Liver (tissue), 9 donors: ENCODE data around the gene SERPIND1. TPM values are rescaled to one million over a fixed set of nuclear protein-coding genes. Genes with fewer than 3 reads are reported as not detected.
"Not testable (repeated sequence)": the region's sequence is repeated elsewhere in the genome, so short reads cannot be mapped to it uniquely, and the experiment has no call there.

Source experiments
- DNase-seq: peaks from one replicate; pipeline ENCODE4 v3.0.0-alpha.2; 2017; ENCODE audit warnings: low spot score
- H3K27ac ChIP-seq, 2 donors: one replicate each; pipeline ENCODE4 v1.7.0; 2013; ENCODE audit warnings: inconsistent platforms in 2 of 2, low read length in 2 of 2, control low read depth in 1 of 2, low read depth in 1 of 2, mild to moderate bottlenecking in 1 of 2
- H3K27me3 ChIP-seq, 4 donors: one replicate each; pipeline versions ENCODE4 v1.6.1 to v1.7.0; 2013; ENCODE audit warnings: low read length in 3 of 4, inconsistent platforms in 1 of 4, mild to moderate bottlenecking in 1 of 4, moderate library complexity in 1 of 4; ENCODE audit not compliant: control insufficient read depth in 4 of 4, insufficient read depth in 4 of 4
- H3K36me3 ChIP-seq, 4 donors: one replicate each; pipeline versions ENCODE4 v1.6.1 to v1.7.0; 2013; ENCODE audit warnings: low read length in 3 of 4, mild to moderate bottlenecking in 3 of 4, low read depth in 1 of 4, moderate library complexity in 1 of 4; ENCODE audit not compliant: control insufficient read depth in 4 of 4, insufficient read depth in 3 of 4
- H3K4me1 ChIP-seq, 4 donors: one replicate each; pipeline versions ENCODE4 v1.6.1 to v1.7.0; 2013; ENCODE audit warnings: low read length in 3 of 4, mild to moderate bottlenecking in 3 of 4, moderate library complexity in 1 of 4; ENCODE audit not compliant: control insufficient read depth in 4 of 4, insufficient read depth in 4 of 4
- H3K4me3 ChIP-seq, 3 donors: one replicate each; pipeline versions ENCODE4 v1.6.1 to v1.7.0; 2013; ENCODE audit warnings: low read length in 3 of 3, control low read depth in 1 of 3, low read depth in 1 of 3, mild to moderate bottlenecking in 1 of 3
- H3K9ac ChIP-seq, 2 donors: one replicate each; pipeline ENCODE4 v1.7.0; 2013; ENCODE audit warnings: low read length in 2 of 2, mild to moderate bottlenecking in 2 of 2, moderate library complexity in 2 of 2, control low read depth in 1 of 2, low read depth in 1 of 2
- H3K9me3 ChIP-seq, 4 donors: one replicate each; pipeline versions ENCODE4 v1.6.1 to v1.7.0; 2013; ENCODE audit warnings: low read length in 3 of 4; ENCODE audit not compliant: control insufficient read depth in 4 of 4
- EGR1 ChIP-seq, 2 donors: IDR thresholded peaks; 2 replicates each; pipeline ENCODE4 v1.6.1; 2016 to 2018; ENCODE audit warnings: antibody characterized with exemption in 2 of 2, low read depth in 2 of 2
- HNF4A ChIP-seq, 2 donors: conservative IDR thresholded peaks; 2 replicates each; pipeline ENCODE4 v1.6.1; 2016; ENCODE audit warnings: antibody characterized with exemption in 2 of 2, mild to moderate bottlenecking in 2 of 2
- NR2F2 ChIP-seq: IDR thresholded peaks from 2 replicates; pipeline ENCODE4 v1.6.1; 2016; ENCODE audit warnings: antibody characterized with exemption
- RAD21 ChIP-seq, 2 donors: IDR thresholded peaks; 2 replicates each; pipeline ENCODE4 v1.6.1; 2016; ENCODE audit warnings: antibody characterized with exemption in 2 of 2, mild to moderate bottlenecking in 2 of 2
- RXRA ChIP-seq, 2 donors: IDR thresholded peaks; 2 replicates each; pipeline ENCODE4 v1.6.1; 2017 to 2018; ENCODE audit warnings: antibody characterized with exemption in 2 of 2, mild to moderate bottlenecking in 1 of 2
- WGBS: extraction: QIAGEN DNeasy Blood & Tissue Kit; methylation state at CpG from one replicate; pipeline ENCODE4 v1.1.7; 2013; 5-methylcytosine and 5-hydroxymethylcytosine counted together
- polyA plus RNA-seq, 2 donors: library from polyadenylated mRNA; stranded (reverse) in 1 of 2; unstranded in 1 of 2; fragments of 200-250 nt in 1 of 2; fragments of >200 nt in 1 of 2; fragmentation: Nextera tagmentation in 1 of 2; extraction: Ambion mirVana in 1 of 2; gene quantifications; one replicate each; pipeline versions ENCODE4 v1.2.1 to v1.2.3, GENCODE V29; 2013 to 2015
- total RNA-seq, 2 donors: library from RNA; depleted of rRNA; stranded (reverse); fragments of >200 nt; gene quantifications; one replicate each; pipeline ENCODE4 v1.2.3, GENCODE V29; 2014
- TF ChIP-seq, protein P1 (sequence below): IDR thresholded peaks from 2 replicates; pipeline ENCODE4 v1.6.1; 2016; ENCODE audit warnings: antibody characterized with exemption
- TF ChIP-seq, protein P2 (sequence below): IDR thresholded peaks from 2 replicates; pipeline ENCODE4 v1.6.1; 2016; ENCODE audit warnings: antibody characterized with exemption
- donor health status: healthy.
- donor health status: healthy.
- donor health status: healthy.
- donor health status: healthy.
- donor health status: healthy.

SERPIND1 gene
- total and polyA plus RNA-seq, 4 donors: 117 to 176 (median 170) TPM

DNA sequence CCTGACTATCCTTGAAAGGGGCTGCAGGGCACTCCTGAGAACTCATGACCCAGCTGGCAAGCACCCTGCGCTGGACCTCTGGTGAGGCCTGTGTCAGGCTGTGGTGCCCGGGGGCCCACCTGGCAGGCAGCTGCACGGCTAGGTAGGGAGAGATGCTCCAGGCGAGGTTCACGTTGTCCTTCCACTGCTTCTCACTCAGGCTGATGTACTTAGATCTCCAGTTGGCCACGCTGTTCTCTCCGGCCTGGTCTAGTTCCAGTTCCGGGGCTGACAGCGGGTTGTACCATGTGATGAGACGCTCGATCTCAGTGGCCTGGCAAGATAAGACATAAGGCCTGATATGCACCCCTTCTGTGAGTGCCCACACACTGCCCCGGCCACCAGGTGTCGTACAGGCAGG lies 44.7 kb upstream of the SERPIND1 start:
- 92% methylated on average over 13 of the region's 13 CpGs for WGBS

DNA sequence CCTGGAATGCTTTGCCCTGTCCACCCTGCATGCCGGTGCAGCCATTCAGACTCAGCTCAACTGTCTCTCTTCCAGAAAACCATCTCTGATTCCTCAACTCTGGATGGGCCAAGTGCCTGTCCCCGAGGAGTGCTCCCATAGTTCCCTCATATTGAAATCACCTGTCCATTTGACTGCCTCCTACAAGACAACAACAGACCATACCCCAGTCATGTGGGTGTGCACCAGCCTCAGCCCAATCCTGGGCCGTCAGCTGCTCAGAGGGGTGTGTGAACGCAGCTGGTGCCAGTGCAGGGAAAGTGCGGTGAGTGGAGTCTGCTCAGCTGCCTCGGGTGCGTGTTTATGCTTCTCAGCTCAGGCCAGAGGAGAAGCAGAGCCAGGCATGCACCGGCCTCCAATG lies 41.5 kb upstream of the SERPIND1 start:
- 98% methylated on average over 4 of the region's 8 CpGs for WGBS
- H3K36me3 ChIP-seq: peaks cover 12 to 23% (median 19%) of the 10 kb centered on the region in 4 donors
- H3K4me3 ChIP-seq, H3K27ac ChIP-seq, DNase-seq, H3K9me3 ChIP-seq, H3K9ac ChIP-seq, H3K4me1 ChIP-seq, H3K27me3 ChIP-seq: not testable (repeated sequence)

More for the DNA sequence above, 44.7 kb upstream of the SERPIND1 start:
- TF ChIP-seq, protein P1, sequence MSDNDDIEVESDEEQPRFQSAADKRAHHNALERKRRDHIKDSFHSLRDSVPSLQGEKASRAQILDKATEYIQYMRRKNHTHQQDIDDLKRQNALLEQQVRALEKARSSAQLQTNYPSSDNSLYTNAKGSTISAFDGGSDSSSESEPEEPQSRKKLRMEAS: no peak
- no peaks in the 10 kb centered on the region for H3K9me3 ChIP-seq
- peaks cover 0 to 5% (median 0%) of the 10 kb centered on the region in 4 donors for H3K4me1 ChIP-seq
- no peak overlapping the region for H3K4me3 ChIP-seq
- H3K36me3 ChIP-seq: peaks cover 19 to 43% (median 28%) of the 10 kb centered on the region in 4 donors
- no peak overlapping the region for H3K9ac ChIP-seq
- no peaks in the 10 kb centered on the region for H3K27me3 ChIP-seq
- H3K27ac ChIP-seq: no peak overlapping the region
- no peak for DNase-seq

DNA sequence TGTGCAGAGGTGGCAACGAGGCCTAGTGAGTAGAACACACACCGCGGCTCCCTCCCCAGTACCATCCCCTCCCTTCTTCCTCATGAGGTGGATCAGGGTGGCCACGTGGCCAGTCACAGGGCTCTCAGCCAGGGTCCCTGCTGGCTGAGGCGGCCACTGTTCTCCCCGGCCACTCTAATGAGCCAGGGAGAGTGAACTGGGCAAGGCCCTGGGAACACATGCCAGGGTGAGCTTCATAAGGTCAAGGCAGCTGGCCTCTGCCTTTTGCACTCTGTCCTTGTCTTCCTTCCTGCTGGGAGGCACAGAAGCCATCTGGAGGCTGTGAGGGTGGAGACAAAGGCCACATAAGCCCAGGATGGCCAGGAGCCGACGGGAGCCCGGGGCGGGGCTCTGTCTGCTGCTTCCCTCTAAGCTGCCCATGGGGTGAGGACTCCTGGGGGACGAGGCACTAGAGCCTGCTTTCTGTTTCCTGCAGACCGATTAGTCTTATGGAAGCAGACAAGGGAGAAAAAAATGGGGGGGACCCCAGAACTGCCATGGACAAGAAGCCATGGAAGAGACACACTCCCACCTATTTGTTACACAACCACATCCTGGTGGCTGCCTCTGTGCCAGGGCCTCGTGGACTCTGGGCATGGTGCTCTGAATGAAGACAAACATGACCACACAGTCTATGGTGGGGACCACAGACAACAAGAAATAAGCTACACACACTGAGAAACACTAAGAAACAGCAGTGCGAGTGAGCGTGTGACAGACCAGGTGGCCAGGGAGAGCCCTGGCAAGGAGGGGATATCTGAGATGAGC lies 38.4 kb upstream of the SERPIND1 start:
- not testable (repeated sequence) for H3K4me3 ChIP-seq, H3K9me3 ChIP-seq, H3K27me3 ChIP-seq, H3K36me3 ChIP-seq, DNase-seq, H3K27ac ChIP-seq, H3K9ac ChIP-seq
- peaks cover 0 to 12% (median 6%) of the 10 kb centered on the region in 4 donors for H3K4me1 ChIP-seq
- 40% methylated on average over 12 of the region's 15 CpGs for WGBS
- TF ChIP-seq NR2F2 (peak; percentile 71), HNF4A (conservative IDR thresholded peaks at IDR 0.05) (peak in 1 of 2 donors; percentile 39), RXRA (IDR thresholded peaks at IDR 0.05) (peak in 1 of 2 donors; percentile 25)

GRCh38 chr22:20736891-20737290 lies 37.0 kb upstream of the SERPIND1 start:
- not testable (repeated sequence) for H3K9ac ChIP-seq, DNase-seq, H3K27me3 ChIP-seq, H3K4me3 ChIP-seq, H3K36me3 ChIP-seq, H3K9me3 ChIP-seq, H3K27ac ChIP-seq
- 97% methylated on average over 3 of the region's 3 CpGs for WGBS
- peaks cover 0 to 12% (median 6%) of the 10 kb centered on the region in 4 donors for H3K4me1 ChIP-seq

DNA sequence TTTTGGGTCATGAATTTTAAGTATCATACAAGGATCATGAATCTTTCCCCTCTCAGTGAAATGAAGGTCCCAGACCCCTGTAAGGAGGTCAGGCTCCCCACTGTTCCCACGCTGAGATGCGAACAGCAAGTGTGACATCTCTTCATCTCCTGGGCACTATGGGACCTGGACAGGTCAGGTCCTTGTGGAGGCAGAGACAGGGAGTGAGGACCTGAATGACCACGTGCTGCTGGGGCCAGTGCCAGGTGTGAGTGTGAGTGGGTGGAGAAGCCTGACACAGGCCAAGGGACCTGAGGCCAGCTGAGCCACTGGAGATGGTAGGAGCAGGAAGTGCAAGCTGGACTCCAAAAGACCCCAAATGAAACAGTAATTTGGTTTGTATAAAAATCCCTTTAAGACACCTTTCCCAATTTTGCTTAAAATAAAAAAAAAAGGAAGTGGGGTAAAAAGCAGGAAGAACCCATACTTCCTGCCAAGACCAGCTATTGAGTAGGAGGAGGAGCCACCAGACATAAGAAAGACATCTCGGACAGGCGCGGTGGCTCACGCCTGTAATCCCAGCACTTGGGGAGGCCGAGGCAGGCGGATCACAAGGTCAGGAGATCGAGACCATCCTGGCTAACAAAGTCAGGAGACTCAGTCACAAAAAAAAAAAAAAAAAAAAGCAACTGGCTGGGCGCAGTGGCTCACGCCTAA lies 35.4 kb upstream of the SERPIND1 start:
- Histone ChIP-seq H3K27me3 (no peaks in the 10 kb centered on the region), H3K9ac (no peak overlapping the region), H3K36me3 (peaks cover 4 to 11% (median 6%) of the 10 kb centered on the region in 4 donors), H3K27ac (no peak overlapping the region), H3K4me1 (peaks cover 0 to 12% (median 6%) of the 10 kb centered on the region in 4 donors), H3K9me3 (no peaks in the 10 kb centered on the region), H3K4me3 (no peak overlapping the region)
- TF ChIP-seq RXRA (IDR thresholded peaks at IDR 0.05) (no peak), RAD21 (IDR thresholded peaks at IDR 0.05) (no peak), EGR1 (IDR thresholded peaks at IDR 0.05; ENCODE audit: low read depth in 2 of 2) (peak in 1 of 2 donors; percentile 57)
- TF ChIP-seq, protein P2, sequence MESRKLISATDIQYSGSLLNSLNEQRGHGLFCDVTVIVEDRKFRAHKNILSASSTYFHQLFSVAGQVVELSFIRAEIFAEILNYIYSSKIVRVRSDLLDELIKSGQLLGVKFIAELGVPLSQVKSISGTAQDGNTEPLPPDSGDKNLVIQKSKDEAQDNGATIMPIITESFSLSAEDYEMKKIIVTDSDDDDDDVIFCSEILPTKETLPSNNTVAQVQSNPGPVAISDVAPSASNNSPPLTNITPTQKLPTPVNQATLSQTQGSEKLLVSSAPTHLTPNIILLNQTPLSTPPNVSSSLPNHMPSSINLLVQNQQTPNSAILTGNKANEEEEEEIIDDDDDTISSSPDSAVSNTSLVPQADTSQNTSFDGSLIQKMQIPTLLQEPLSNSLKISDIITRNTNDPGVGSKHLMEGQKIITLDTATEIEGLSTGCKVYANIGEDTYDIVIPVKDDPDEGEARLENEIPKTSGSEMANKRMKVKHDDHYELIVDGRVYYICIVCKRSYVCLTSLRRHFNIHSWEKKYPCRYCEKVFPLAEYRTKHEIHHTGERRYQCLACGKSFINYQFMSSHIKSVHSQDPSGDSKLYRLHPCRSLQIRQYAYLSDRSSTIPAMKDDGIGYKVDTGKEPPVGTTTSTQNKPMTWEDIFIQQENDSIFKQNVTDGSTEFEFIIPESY: no peak
- WGBS: 86% methylated on average over 12 of the region's 12 CpGs
- no peak for DNase-seq
